Activated naive CD4-positive, alpha-beta T cell treated with anti-CD3 and anti-CD28 coated beads, Interleukin-2, amount 10 ng/mL, durations not matched to agents 7 days and 5 days (primary cell): Measurements from ENCODE around the gene POC1A.

ENCODE experiments used
- CTCF ChIA-PET: fragments of 350-600 bp; sonication (Branson Sonifier 250); formaldehyde crosslinking; loops from one replicate; lab custom pipeline; 2021; ENCODE audit warnings: antibody characterized with exemption; lab: Charles Lee
- DNase-seq: peaks from one replicate; pipeline ENCODE4 v3.0.0-alpha.2; 2020
- H3K27ac Mint-ChIP-seq: one replicate; pipeline ENCODE4 v1.8.0; 2021; ENCODE audit warnings: mild to moderate bottlenecking, moderate library complexity, mixed read lengths
- H3K27me3 Mint-ChIP-seq: one replicate; pipeline ENCODE4 v1.8.0; 2021; ENCODE audit warnings: mild to moderate bottlenecking, mixed read lengths
- H3K36me3 Mint-ChIP-seq: one replicate; pipeline ENCODE4 v1.8.0; 2021; ENCODE audit warnings: mixed read lengths
- H3K4me1 Mint-ChIP-seq: one replicate; pipeline ENCODE4 v1.8.0; 2021; ENCODE audit warnings: mixed read lengths
- H3K4me3 Mint-ChIP-seq: one replicate; pipeline ENCODE4 v1.8.0; 2021; ENCODE audit warnings: mild to moderate bottlenecking, moderate library complexity, mixed read lengths
- H3K9me3 Mint-ChIP-seq: one replicate; pipeline ENCODE4 v1.8.0; 2021; ENCODE audit warnings: mixed read lengths

The POC1A gene

GRCh38 chr3:52030714-52031310 lies 123.4 kb downstream of the POC1A start:
- Mint-ChIP-seq H3K9me3 (no peaks in the 10 kb centered on the region), H3K27me3 (peaks cover 34% of the 10 kb centered on the region), H3K4me1 (no peaks in the 10 kb centered on the region), H3K27ac (no peak overlapping the region), H3K4me3 (no peak overlapping the region), H3K36me3 (no peaks in the 10 kb centered on the region)
- CTCF ChIA-PET, result interaction anchor here (1.0 to 1.5 kb wide), 3 partner anchors 11 to 24 kb away, joined by 3 read pairs; no protein-coding TSS in a partner anchor
- DNase-seq, result no peak

GRCh38 chr3:52029535-52029934 lies 124.7 kb downstream of the POC1A start:
- DNase-seq, result no peak
- no peaks in the 10 kb centered on the region for H3K4me1 Mint-ChIP-seq
- no peaks in the 10 kb centered on the region for H3K9me3 Mint-ChIP-seq
- H3K36me3 Mint-ChIP-seq, result no peaks in the 10 kb centered on the region
- no peak overlapping the region for H3K4me3 Mint-ChIP-seq
- CTCF ChIA-PET, result interaction anchor here (1.6 kb wide), 1 partner anchor 94 kb away, joined by 4 read pairs; no protein-coding TSS in a partner anchor
- no peak overlapping the region for H3K27ac Mint-ChIP-seq
- H3K27me3 Mint-ChIP-seq, result peaks cover 34% of the 10 kb centered on the region

GRCh38 chr3:52029053-52029452 lies 125.2 kb downstream of the POC1A start:
- Mint-ChIP-seq H3K9me3 (no peaks in the 10 kb centered on the region), H3K36me3 (no peaks in the 10 kb centered on the region), H3K27me3 (peaks cover 29% of the 10 kb centered on the region), H3K27ac (no peak overlapping the region), H3K4me1 (no peaks in the 10 kb centered on the region), H3K4me3 (no peak overlapping the region)
- no peak for DNase-seq
- CTCF ChIA-PET, result interaction anchor here (1.6 kb wide), 1 partner anchor 94 kb away, joined by 4 read pairs; no protein-coding TSS in a partner anchor

- H3K4me3 Mint-ChIP-seq, result no peak overlapping the region
- no peaks in the 10 kb centered on the region for H3K4me1 Mint-ChIP-seq
- H3K9me3 Mint-ChIP-seq, result no peaks in the 10 kb centered on the region
- no peaks in the 10 kb centered on the region for H3K36me3 Mint-ChIP-seq
- no peak for DNase-seq
- H3K27me3 Mint-ChIP-seq, result peaks cover 32% of the 10 kb centered on the region
- CTCF ChIA-PET, result interaction anchor here (1.6 kb wide), 1 partner anchor 95 kb away, joined by 4 read pairs; no protein-coding TSS in a partner anchor
- H3K27ac Mint-ChIP-seq, result no peak overlapping the region
These were observed 125.7 kb downstream of the POC1A start for GRCh38 chr3:52028572-52028971.

- no peak overlapping the region for H3K27ac Mint-ChIP-seq
These were observed 128.2 kb downstream of the POC1A start for GRCh38 chr3:52026041-52026440.

GRCh38 chr3:52025453-52025852 lies 128.8 kb downstream of the POC1A start:
- Mint-ChIP-seq H3K4me1 (no peaks in the 10 kb centered on the region), H3K9me3 (no peaks in the 10 kb centered on the region), H3K4me3 (no peak overlapping the region), H3K36me3 (no peaks in the 10 kb centered on the region), H3K27ac (no peak overlapping the region), H3K27me3 (peaks cover 37% of the 10 kb centered on the region)
- no peak for DNase-seq
- CTCF ChIA-PET, result interaction anchor here (0.7 to 1.0 kb wide), 2 partner anchors 11 to 15 kb away, joined by 3 read pairs; no protein-coding TSS in a partner anchor

More at GRCh38 chr3:52026041-52026440, 128.2 kb downstream of the POC1A start:
- H3K27me3 Mint-ChIP-seq, result peaks cover 37% of the 10 kb centered on the region
- DNase-seq, result no peak
- H3K4me1 Mint-ChIP-seq, result no peaks in the 10 kb centered on the region
- no peak overlapping the region for H3K4me3 Mint-ChIP-seq
- CTCF ChIA-PET, result no interaction called here
- H3K36me3 Mint-ChIP-seq, result no peaks in the 10 kb centered on the region
- no peaks in the 10 kb centered on the region for H3K9me3 Mint-ChIP-seq
